ENCODE measurements around the gene SPTB.

Gene SPTB

GRCh38 chr14:64767215-64767964 lies 112.3 kb downstream of the SPTB start:
- CTCF ChIA-PET = interaction anchor here (0.7 to 3.0 kb wide), 5 partner anchors 8 to 96 kb away, joined by 3 to 25 read pairs (median 3); no protein-coding TSS in a partner anchor

GRCh38 chr14:64766430-64767151 lies 113.1 kb downstream of the SPTB start:
- Histone ChIP-seq H3K4me1 (ENCODE audit: control insufficient read depth, insufficient read depth, low read length) (peaks cover 14% of the 10 kb centered on the region), H3K36me3 (ENCODE audit: control insufficient read depth in 2 of 2, insufficient read depth in 1 of 2, low read length in 2 of 2) (peaks cover 6 to 20% of the 10 kb centered on the region in 2 experiments; a peak in 2 of 3 replicates), H3K4me3 (ENCODE audit: low read depth, low read length) (no peak overlapping the region), H3K27ac (ENCODE audit: extremely low read depth, low read depth, low read length) (no peak overlapping the region), H3K9me3 (ENCODE audit: control insufficient read depth, insufficient read depth, low read depth, low read length) (no peaks in the 10 kb centered on the region)
- TF ChIP-seq ZBTB11 (tag by site-specific recombination; conservative IDR thresholded peaks at IDR 0.05; ENCODE audit: low read depth) (no peak), GLIS1 (tag by site-specific recombination; IDR thresholded peaks at IDR 0.05) (no peak), ZNF214 (tag by site-specific recombination; IDR thresholded peaks at IDR 0.05; ENCODE audit: borderline replicate concordance) (no peak), YY1 (tag by site-specific recombination; IDR thresholded peaks at IDR 0.05) (no peak), ZNF530 (tag by site-specific recombination; IDR thresholded peaks at IDR 0.05; ENCODE audit: low read depth) (no peak), ZNF501 (tag by site-specific recombination; IDR thresholded peaks at IDR 0.05) (no peak)
- TF ChIP-seq, protein P1, sequence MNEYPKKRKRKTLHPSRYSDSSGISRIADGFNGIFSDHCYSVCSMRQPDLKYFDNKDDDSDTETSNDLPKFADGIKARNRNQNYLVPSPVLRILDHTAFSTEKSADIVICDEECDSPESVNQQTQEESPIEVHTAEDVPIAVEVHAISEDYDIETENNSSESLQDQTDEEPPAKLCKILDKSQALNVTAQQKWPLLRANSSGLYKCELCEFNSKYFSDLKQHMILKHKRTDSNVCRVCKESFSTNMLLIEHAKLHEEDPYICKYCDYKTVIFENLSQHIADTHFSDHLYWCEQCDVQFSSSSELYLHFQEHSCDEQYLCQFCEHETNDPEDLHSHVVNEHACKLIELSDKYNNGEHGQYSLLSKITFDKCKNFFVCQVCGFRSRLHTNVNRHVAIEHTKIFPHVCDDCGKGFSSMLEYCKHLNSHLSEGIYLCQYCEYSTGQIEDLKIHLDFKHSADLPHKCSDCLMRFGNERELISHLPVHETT (tag by site-specific recombination; IDR thresholded peaks at IDR 0.05) = no peak
- POLR2A ChIA-PET = interaction anchor here (0.6 kb wide), 1 partner anchor 19 kb away, joined by 3 read pairs; no protein-coding TSS in a partner anchor
- CTCF ChIA-PET = interaction anchor here (0.7 to 3.0 kb wide), 5 partner anchors 9 to 125 kb away, joined by 3 to 25 read pairs (median 4); no protein-coding TSS in a partner anchor

More at GRCh38 chr14:64767215-64767964, 112.3 kb downstream of the SPTB start:
- Histone ChIP-seq H3K27ac (ENCODE audit: extremely low read depth, low read depth, low read length) (no peak overlapping the region), H3K4me3 (ENCODE audit: low read depth, low read length) (no peak overlapping the region), H3K36me3 (ENCODE audit: control insufficient read depth in 2 of 2, insufficient read depth in 1 of 2, low read length in 2 of 2) (peaks cover 6 to 26% of the 10 kb centered on the region in 2 experiments; a peak in 2 of 3 replicates), H3K9me3 (ENCODE audit: control insufficient read depth, insufficient read depth, low read depth, low read length) (no peaks in the 10 kb centered on the region), H3K4me1 (ENCODE audit: control insufficient read depth, insufficient read depth, low read length) (peaks cover 6% of the 10 kb centered on the region; the same call in 1 of the 2 replicates)
- POLR2A ChIA-PET = interaction anchor here (0.6 kb wide), 1 partner anchor 18 kb away, joined by 3 read pairs; no protein-coding TSS in a partner anchor
- TF ChIP-seq KLF16 (tag by site-specific recombination; IDR thresholded peaks at IDR 0.05) (no peak), GLIS1 (tag by site-specific recombination; IDR thresholded peaks at IDR 0.05) (peak; percentile 44), ZNF202 (tag by site-specific recombination; IDR thresholded peaks at IDR 0.05; ENCODE audit: borderline replicate concordance) (no peak), ZBTB1 (tag by site-specific recombination; IDR thresholded peaks at IDR 0.05) (no peak), SALL2 (tag by site-specific recombination; IDR thresholded peaks at IDR 0.05; ENCODE audit: borderline replicate concordance) (no peak)

GRCh38 chr14:64765740-64766302 lies 113.9 kb downstream of the SPTB start:
- ChIA-PET POLR2A (interaction anchor here (1.0 kb wide), 1 partner anchor 62 kb away, joined by 3 read pairs; the partner anchor contains the start of gene PLEKHG3), CTCF (interaction anchor here (0.6 to 3.0 kb wide), 16 partner anchors 10 to 422 kb away, joined by 3 to 25 read pairs (median 4); no protein-coding TSS in a partner anchor)
- H3K27ac ChIP-seq (ENCODE audit: extremely low read depth, low read depth, low read length) = no peak overlapping the region
- TF ChIP-seq MEIS1 (CRISPR knock-in tag; IDR thresholded peaks at IDR 0.05; ENCODE audit: borderline replicate concordance) (no peak), ZNF211 (tag by site-specific recombination; IDR thresholded peaks at IDR 0.05; ENCODE audit: low read depth) (no peak), ZSCAN18 (tag by site-specific recombination; IDR thresholded peaks at IDR 0.05) (no peak), KLF8 (tag by site-specific recombination; IDR thresholded peaks at IDR 0.05) (peak; percentile 63; the same call in 1 of the 2 replicates), ZNF138 (tag by site-specific recombination; IDR thresholded peaks at IDR 0.05; ENCODE audit: borderline replicate concordance) (no peak), ZNF133 (tag by site-specific recombination; IDR thresholded peaks at IDR 0.05) (no peak), SETDB1 (IDR thresholded peaks at IDR 0.05; ENCODE audit: insufficient read length, low read length) (no peak)

More at GRCh38 chr14:64765740-64766302, 113.9 kb downstream of the SPTB start:
- Histone ChIP-seq H3K36me3 (ENCODE audit: control insufficient read depth in 2 of 2, insufficient read depth in 1 of 2, low read length in 2 of 2) (peaks cover 6 to 15% of the 10 kb centered on the region in 2 experiments; a peak in 2 of 3 replicates), H3K9me3 (ENCODE audit: control insufficient read depth, insufficient read depth, low read depth, low read length) (no peaks in the 10 kb centered on the region), H3K4me3 (ENCODE audit: low read depth, low read length) (no peak overlapping the region), H3K4me1 (ENCODE audit: control insufficient read depth, insufficient read depth, low read length) (peaks cover 18% of the 10 kb centered on the region)

Measured in HEK293 (cell line).